HG03280 (cell line): Measurements from ENCODE around the gene FGB.

Source experiments
- ATAC-seq: cut with Tn5 transposase; IDR thresholded peaks from one replicate; pipeline ENCODE4 v1.9.1; 2021; ENCODE audit warnings: mild to moderate bottlenecking, moderate library complexity; ENCODE audit not compliant: unreplicated experiment

Gene FGB

DNA sequence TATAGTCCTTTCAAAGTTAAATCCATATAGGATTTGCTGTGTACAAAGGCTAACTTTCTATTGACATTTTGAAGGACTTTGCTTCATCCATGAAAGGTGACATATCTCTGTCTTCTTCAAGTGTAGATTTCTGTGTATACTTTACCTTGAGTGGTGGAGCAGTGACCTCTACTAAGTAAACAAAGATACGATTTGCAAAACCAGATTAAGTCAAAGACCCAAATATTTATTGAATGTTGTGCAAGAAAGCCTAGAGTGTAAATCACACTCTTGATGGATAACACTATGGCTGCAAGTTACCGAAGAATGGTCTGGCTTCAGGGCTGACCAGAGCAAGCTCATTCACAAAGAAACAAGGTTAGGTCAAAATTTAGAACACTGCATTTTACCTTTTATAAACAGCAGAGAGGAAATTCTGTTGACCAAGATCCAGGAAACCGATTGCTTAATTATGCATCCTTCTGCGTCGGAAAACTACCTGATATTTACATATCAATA is 55.1 kb downstream of the FGB start:
- ATAC-seq, result no peak

DNA sequence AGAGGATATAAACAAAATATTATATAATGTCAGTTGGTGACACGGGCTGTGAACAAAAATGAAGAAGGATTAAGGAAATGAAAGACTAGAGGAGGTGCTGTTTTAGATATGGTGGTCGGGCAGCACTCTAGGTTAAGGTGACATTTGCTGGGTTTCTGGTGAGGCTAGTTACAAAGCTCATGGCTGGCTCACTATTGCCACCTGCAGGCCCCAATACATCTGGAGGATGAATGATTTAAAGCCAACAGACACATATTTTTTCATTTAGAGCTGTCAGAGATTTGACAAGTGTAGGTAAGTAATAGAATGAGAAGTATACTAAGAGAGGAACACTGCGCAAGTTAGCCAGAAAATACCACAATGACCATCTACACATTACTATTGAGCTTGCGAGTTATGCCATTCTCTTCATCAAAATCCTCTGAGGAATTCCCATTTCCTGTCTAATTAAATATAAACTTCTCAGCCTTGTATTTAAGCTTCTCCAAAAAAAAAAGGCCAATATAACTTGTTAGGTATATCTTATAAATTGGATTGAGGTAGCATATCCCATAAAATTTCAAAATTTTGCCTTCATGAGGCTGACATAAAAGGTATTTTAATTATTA is 56.0 kb downstream of the FGB start:
- peak; percentile 63 for ATAC-seq

DNA sequence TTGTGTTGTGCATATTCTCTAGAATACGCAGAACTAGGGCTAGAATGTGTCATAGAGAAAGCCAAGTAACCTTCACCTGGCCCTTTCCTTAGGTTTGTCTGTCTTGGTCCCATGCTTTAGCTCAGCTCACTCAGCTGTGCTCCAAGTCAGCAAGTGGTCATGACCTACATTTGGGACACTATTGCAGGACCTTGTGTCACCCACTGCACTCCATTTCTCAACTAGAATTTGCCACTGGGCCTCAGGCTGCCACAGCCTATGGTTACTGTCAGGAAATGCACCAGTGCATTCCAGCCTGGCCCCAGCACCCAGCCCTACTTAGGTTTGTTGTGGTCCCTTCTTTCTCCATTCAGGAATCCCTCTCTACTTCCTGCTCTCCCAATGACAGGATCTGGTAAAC is 57.3 kb downstream of the FGB start:
- ATAC-seq, result no peak
